Measurements from ENCODE around the gene RIOK2. TPM values are rescaled to one million over a fixed set of nuclear protein-coding genes. Genes with fewer than 3 reads are reported as not detected.

RIOK2 gene
- total and polyA plus RNA-seq, 10 of the 15 experiments (the other 5 are each of a cell fraction or from before 2014, with no cell fraction given), result 23.0 to 69.1 (median 33.3) TPM

DNA sequence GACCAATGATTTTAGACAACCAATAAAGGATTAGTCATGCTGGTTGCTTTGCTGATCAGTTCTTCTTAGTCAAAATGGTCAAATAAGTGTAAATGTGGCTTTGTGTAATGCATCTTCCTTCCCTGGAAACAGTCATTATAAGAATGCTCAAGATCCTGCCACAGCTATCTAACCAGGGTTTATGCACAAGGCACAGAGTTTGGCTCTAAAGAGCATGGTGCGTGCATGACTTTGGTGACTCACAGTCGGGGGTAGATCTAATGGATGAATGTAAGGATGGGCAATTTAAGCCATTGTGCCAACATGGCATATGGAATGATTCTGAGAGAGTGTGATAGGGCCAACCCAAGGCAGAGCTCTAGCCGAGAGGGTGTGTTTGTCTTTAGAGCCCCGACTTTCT is 47.2 kb downstream of the RIOK2 start:
- TF ChIP-seq ZSCAN29 (IDR thresholded peaks at IDR 0.05) (no peak), ETV6 (conservative IDR thresholded peaks at IDR 0.05 in 1 of 2, IDR thresholded peaks at IDR 0.05 in 1 of 2; ENCODE audit: borderline replicate concordance in 1 of 2, low read depth in 1 of 2) (no peak), SMAD5 (IDR thresholded peaks at IDR 0.05; ENCODE audit: low read depth) (no peak), BACH1 (IDR thresholded peaks at IDR 0.05; ENCODE audit: borderline replicate concordance) (no peak), HCFC1 (IDR thresholded peaks at IDR 0.05; ENCODE audit: low read length) (no peak), CHD2 (IDR thresholded peaks at IDR 0.05; ENCODE audit: borderline replicate concordance, low read depth, low read length) (no peak)
- in situ Hi-C loops (cut with MboI), result no loop called here
- H3K36me3 ChIP-seq (ENCODE audit: control insufficient read depth in 2 of 2, insufficient read depth in 2 of 2, low read length in 1 of 2), result no peaks in the 10 kb centered on the region
- ATAC-seq (no peak; the same call in 2 of the 3 replicates), FAIRE-seq (no peak), DNase-seq (ENCODE audit: low read depth, low spot score) (no peak)
- ChIA-PET CTCF (interaction anchor here (3.4 to 7.6 kb wide), 2 partner anchors 26 to 267 kb away, joined by 18 to 121 read pairs; no protein-coding TSS in a partner anchor), SMC1A (ENCODE audit: uncharacterized antibody, unreplicated experiment) (interaction anchor here (0.6 to 1.4 kb wide), 4 partner anchors 121 to 383 kb away, joined by 3 to 5 read pairs (median 3); no protein-coding TSS in a partner anchor), POLR2A (no interaction called here), RAD21 (ENCODE audit: unreplicated experiment) (interaction anchor here (1.1 to 1.2 kb wide), 2 partner anchors 267 to 521 kb away, joined by 3 read pairs; no protein-coding TSS in a partner anchor)
- no TSS peak for BruUV-seq (replicated peaks)
- H4K20me1 ChIP-seq (ENCODE audit: control insufficient read depth, insufficient read depth), result no peaks in the 10 kb centered on the region
- no peaks in the 10 kb centered on the region for H3K27me3 ChIP-seq (replicated peaks in 1 of 2; ENCODE audit: control insufficient read depth in 2 of 2, insufficient read depth in 2 of 2, low read length in 1 of 2)
- no peaks in the 10 kb centered on the region for H3K79me2 ChIP-seq (ENCODE audit: control insufficient read depth, insufficient read depth, low read length)
- no peak overlapping the region for H3K27ac ChIP-seq (ENCODE audit: control insufficient read depth, insufficient read depth)
- no peak overlapping the region for H3K4me2 ChIP-seq (ENCODE audit: control insufficient read depth, insufficient read depth)
- no peak overlapping the region for H2AFZ ChIP-seq (ENCODE audit: control insufficient read depth, low read depth, low read length)
- no peaks in the 10 kb centered on the region for H3K9me3 ChIP-seq (replicated peaks; ENCODE audit: control insufficient read depth, insufficient read depth, low read length)
- intact Hi-C loops (cut with micrococcal nuclease; ENCODE audit: unreplicated experiment), result no loop called here
- H3K9ac ChIP-seq (ENCODE audit: control insufficient read depth, insufficient read depth, low read length), result no peak overlapping the region
- H3K4me3 ChIP-seq, result no peak overlapping the region
- 67% methylated on average over 4 of the region's 4 CpGs for WGBS (ENCODE audit: insufficient coverage, insufficient replicate concordance, low lambda C conversion rate, missing lambda C conversion rate)
- H3K4me1 ChIP-seq (ENCODE audit: control insufficient read depth, insufficient read depth, low read length), result no peaks in the 10 kb centered on the region

DNA sequence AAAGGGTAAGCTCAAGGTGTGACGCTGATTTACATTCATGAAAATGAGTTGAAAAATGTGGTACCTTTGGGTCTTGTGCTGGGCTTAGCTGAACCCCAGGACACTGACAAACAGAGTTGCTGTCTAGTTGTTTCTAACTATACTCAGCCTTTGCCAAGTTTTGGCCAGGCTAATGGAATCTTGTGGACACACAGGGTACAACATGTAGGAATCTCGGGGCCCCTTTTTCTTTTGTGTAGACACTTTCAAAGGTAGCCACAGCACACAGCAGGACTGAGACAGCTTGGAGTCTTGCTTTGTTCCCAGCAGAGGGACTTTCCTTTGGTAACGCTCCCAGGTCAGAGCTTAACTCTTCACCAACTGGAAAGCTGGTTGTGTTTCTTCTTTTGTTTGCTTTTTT is 48.4 kb downstream of the RIOK2 start:
- Histone ChIP-seq H3K27me3 (replicated peaks in 1 of 2; ENCODE audit: control insufficient read depth in 2 of 2, insufficient read depth in 2 of 2, low read length in 1 of 2) (no peaks in the 10 kb centered on the region), H3K36me3 (ENCODE audit: control insufficient read depth in 2 of 2, insufficient read depth in 2 of 2, low read length in 1 of 2) (no peaks in the 10 kb centered on the region), H3K27ac (ENCODE audit: control insufficient read depth, insufficient read depth) (no peak overlapping the region), H3K79me2 (ENCODE audit: control insufficient read depth, insufficient read depth, low read length) (no peaks in the 10 kb centered on the region), H3K4me1 (ENCODE audit: control insufficient read depth, insufficient read depth, low read length) (no peaks in the 10 kb centered on the region), H4K20me1 (ENCODE audit: control insufficient read depth, insufficient read depth) (no peaks in the 10 kb centered on the region), H3K9ac (ENCODE audit: control insufficient read depth, insufficient read depth, low read length) (no peak overlapping the region), H3K4me2 (ENCODE audit: control insufficient read depth, insufficient read depth) (no peak overlapping the region), H2AFZ (ENCODE audit: control insufficient read depth, low read depth, low read length) (no peak overlapping the region), H3K4me3 (no peak overlapping the region), H3K9me3 (replicated peaks; ENCODE audit: control insufficient read depth, insufficient read depth, low read length) (no peaks in the 10 kb centered on the region)
- intact Hi-C loops (cut with micrococcal nuclease; ENCODE audit: unreplicated experiment), result no loop called here
- ChIA-PET POLR2A (no interaction called here), RAD21 (ENCODE audit: unreplicated experiment) (interaction anchor here (1.3 kb wide), 1 partner anchor 8 kb away, joined by 6 read pairs; the partner anchor contains the start of gene LIX1), SMC1A (ENCODE audit: uncharacterized antibody, unreplicated experiment) (interaction anchor here (0.6 to 2.1 kb wide), 7 partner anchors 24 to 296 kb away, joined by 3 to 5 read pairs (median 3); no protein-coding TSS in a partner anchor), CTCF (interaction anchor here (3.2 to 3.4 kb wide), 2 partner anchors 8 to 266 kb away, joined by 14 to 18 read pairs; partner anchors contain the start of gene LIX1)
- in situ Hi-C loops (cut with MboI), result no loop called here
- ATAC-seq, result no peak
- WGBS (ENCODE audit: insufficient coverage, insufficient replicate concordance, low lambda C conversion rate, missing lambda C conversion rate), result 68% methylated on average over 3 of the region's 3 CpGs
- FAIRE-seq, result no peak
- DNase-seq (ENCODE audit: low read depth, low spot score), result no peak
- no TSS peak for BruUV-seq (replicated peaks)
- TF ChIP-seq, protein P1, sequence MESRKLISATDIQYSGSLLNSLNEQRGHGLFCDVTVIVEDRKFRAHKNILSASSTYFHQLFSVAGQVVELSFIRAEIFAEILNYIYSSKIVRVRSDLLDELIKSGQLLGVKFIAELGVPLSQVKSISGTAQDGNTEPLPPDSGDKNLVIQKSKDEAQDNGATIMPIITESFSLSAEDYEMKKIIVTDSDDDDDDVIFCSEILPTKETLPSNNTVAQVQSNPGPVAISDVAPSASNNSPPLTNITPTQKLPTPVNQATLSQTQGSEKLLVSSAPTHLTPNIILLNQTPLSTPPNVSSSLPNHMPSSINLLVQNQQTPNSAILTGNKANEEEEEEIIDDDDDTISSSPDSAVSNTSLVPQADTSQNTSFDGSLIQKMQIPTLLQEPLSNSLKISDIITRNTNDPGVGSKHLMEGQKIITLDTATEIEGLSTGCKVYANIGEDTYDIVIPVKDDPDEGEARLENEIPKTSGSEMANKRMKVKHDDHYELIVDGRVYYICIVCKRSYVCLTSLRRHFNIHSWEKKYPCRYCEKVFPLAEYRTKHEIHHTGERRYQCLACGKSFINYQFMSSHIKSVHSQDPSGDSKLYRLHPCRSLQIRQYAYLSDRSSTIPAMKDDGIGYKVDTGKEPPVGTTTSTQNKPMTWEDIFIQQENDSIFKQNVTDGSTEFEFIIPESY (IDR thresholded peaks at IDR 0.05), result no peak
- TF ChIP-seq TBL1XR1 (IDR thresholded peaks at IDR 0.05; ENCODE audit: low read depth, low read length) (no peak), KLF5 (IDR thresholded peaks at IDR 0.05; ENCODE audit: partially characterized antibody) (no peak), CEBPB (IDR thresholded peaks at IDR 0.05; ENCODE audit: borderline replicate concordance in 1 of 2, low read depth in 2 of 2, low read length in 2 of 2) (no peak), NFYB (IDR thresholded peaks at IDR 0.05; ENCODE audit: insufficient read depth, low read depth, low read length) (no peak), SREBF2 (IDR thresholded peaks at IDR 0.05; ENCODE audit: low read length) (no peak), CBX5 (IDR thresholded peaks at IDR 0.05; ENCODE audit: low read depth) (no peak)

Measured in GM12878 (cell line).